Stomach (tissue), 4 donors: ENCODE results near the gene ACAA1.

Source experiments
- POLR2A ChIP-seq, 4 donors: fragments of 450-650 bp; IDR thresholded peaks; one replicate each; pipeline ENCODE4 v1.6.1; 2016; ENCODE audit warnings: antibody characterized with exemption in 4 of 4, control low read depth in 2 of 4, mild to moderate bottlenecking in 1 of 4, moderate library complexity in 1 of 4
- POLR2AphosphoS5 ChIP-seq, 3 donors: sonication (generic); formaldehyde crosslinking; IDR thresholded peaks; one replicate each; pipeline ENCODE4 v1.6.1; 2016; ENCODE audit warnings: antibody characterized with exemption in 3 of 3

DNA sequence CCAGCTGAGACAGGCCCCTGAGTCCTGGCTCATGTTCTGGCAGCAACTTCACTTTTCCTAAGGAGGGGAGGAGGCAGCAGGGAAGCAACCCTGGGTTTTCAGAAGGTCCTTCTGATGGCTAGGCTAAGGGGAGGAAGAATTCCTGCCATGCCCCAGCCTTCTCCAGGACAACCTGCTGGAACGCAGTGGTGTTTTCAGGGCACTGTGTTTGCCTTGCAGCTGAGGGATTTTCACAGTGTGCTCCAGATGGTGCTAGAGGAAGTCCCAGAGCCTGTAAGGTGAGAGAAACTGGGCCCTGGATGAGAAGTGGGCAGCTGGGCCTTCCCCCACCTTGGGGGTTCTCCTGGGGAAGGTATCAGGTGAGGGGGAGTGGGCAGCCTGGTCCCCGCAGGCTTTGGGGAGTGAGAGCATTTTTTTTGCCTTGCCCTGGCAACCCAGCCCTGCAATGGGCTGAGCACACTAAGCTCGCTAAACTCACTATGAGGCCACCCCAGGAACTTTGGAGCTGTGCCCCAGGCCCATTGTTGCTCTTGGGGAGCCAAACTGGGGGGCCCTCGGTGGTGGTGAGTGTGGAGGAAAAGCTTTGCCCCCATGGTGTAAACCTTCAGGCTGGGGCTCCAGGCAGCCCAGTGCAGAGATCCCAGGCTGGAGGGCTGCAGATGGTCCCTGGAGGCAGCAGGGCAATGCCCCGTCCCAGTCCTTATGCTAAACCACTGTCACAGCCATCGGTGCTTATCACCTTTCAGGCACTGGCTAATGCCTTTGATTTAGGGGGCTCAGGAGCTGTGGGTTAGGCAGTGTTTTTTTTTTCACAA lies 41.1 kb downstream of the ACAA1 start:
- TF ChIP-seq POLR2A (IDR thresholded peaks at IDR 0.05) (no peak), POLR2AphosphoS5 (IDR thresholded peaks at IDR 0.05) (no peak)
